ENCODE results near the gene CD9.
A peak's percentile ranks its signal among the peaks of the same experiment; 100 is the strongest.

CD9 gene

DNA sequence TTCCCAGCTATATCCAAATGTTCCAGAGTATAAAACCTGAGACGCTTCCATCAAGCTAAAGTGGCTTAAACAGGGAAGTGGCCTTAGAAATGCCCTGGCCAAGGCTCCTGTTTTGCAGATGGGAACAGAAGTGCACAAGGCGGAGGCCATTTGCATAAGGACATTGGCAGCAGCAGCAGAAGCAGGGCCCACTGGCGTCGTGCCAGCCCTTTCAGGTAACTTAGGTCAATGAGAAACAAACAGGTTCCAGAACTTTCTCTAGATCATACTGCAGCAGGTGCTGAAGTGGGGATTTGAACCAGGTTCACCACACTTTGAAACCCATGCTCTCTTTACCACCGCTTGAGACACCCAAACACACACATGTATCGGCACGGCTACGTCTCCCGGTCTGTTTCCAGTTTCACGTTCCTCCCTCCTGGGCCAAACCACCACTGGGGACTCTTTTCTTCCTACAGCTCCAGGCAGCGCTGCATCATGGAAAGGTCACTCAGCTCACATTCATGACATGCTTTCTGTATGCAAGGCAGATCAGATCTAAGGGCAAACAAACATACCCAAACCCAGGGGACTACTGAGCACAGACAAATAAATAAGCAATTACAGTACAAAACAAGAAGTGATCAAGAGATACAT lies 64.3 kb downstream of the CD9 start:
- TF ChIP-seq, protein P1, sequence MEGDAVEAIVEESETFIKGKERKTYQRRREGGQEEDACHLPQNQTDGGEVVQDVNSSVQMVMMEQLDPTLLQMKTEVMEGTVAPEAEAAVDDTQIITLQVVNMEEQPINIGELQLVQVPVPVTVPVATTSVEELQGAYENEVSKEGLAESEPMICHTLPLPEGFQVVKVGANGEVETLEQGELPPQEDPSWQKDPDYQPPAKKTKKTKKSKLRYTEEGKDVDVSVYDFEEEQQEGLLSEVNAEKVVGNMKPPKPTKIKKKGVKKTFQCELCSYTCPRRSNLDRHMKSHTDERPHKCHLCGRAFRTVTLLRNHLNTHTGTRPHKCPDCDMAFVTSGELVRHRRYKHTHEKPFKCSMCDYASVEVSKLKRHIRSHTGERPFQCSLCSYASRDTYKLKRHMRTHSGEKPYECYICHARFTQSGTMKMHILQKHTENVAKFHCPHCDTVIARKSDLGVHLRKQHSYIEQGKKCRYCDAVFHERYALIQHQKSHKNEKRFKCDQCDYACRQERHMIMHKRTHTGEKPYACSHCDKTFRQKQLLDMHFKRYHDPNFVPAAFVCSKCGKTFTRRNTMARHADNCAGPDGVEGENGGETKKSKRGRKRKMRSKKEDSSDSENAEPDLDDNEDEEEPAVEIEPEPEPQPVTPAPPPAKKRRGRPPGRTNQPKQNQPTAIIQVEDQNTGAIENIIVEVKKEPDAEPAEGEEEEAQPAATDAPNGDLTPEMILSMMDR (IDR thresholded peaks at IDR 0.05; ENCODE audit: unreplicated experiment in 3 of 3): no peak
- Mint-ChIP-seq H3K27ac (peak overlapping the region; percentile 5 to 47 (median 23)), H3K4me3 (no peak overlapping the region), H3K9me3 (no peaks in the 10 kb centered on the region), H3K27me3 (ENCODE audit: low read depth) (no peaks in the 10 kb centered on the region), H3K36me3 (ENCODE audit: low read depth) (no peaks in the 10 kb centered on the region), H3K4me1 (peaks cover 36% of the 10 kb centered on the region)

DNA sequence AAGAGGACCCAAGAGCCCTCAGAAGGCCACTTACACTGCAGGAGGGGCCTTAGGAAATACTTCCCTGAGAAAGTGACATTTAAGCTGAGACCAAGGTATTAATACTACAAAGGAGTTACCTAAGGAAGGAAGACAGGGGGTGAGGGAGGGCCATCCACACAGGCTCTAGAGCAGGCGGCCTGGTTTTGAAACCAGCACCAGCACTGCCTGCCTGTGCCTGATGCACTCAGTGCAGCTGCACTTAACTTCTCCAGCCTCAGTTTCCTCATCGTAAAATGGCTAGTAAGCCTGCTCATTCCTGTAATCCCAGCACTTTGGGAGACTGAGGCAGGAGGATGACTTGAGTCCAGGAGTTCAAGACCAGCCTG lies 64.8 kb downstream of the CD9 start:
- H3K36me3 Mint-ChIP-seq (ENCODE audit: low read depth): no peaks in the 10 kb centered on the region
- H3K27ac Mint-ChIP-seq: peak overlapping the region in 2 of 3 experiments; percentile 4 to 23
- H3K4me1 Mint-ChIP-seq: peaks cover 36% of the 10 kb centered on the region
- no peaks in the 10 kb centered on the region for H3K27me3 Mint-ChIP-seq (ENCODE audit: low read depth)
- TF ChIP-seq, protein P1 (IDR thresholded peaks at IDR 0.05; ENCODE audit: unreplicated experiment in 3 of 3): no peak
- H3K4me3 Mint-ChIP-seq: no peak overlapping the region
- no peaks in the 10 kb centered on the region for H3K9me3 Mint-ChIP-seq

DNA sequence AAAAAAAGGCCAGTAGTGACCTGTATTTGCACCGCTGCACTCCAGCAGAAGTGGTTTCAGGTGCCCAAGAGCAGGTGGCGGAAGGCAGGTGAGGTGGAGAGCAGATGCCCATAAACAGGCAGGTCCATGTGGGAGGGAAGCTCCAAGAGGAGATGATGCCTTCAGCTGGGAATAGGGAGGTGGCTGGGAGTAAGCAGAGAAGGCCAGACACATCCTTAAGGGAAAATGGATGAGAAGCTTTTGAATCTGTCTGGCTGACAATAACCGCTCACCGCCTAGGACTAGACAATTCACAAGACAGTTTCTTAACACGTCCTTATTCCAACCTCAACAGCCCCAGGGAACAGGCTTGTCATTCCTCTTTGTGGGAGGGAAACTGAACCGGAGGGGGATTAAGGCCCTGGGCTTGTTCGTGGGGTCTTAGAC lies 66.4 kb downstream of the CD9 start:
- Mint-ChIP-seq H3K9me3 (no peaks in the 10 kb centered on the region), H3K27ac (peak overlapping the region; percentile 32 to 79 (median 78)), H3K36me3 (ENCODE audit: low read depth) (no peaks in the 10 kb centered on the region), H3K27me3 (ENCODE audit: low read depth) (no peaks in the 10 kb centered on the region), H3K4me1 (peaks cover 28% of the 10 kb centered on the region), H3K4me3 (no peak overlapping the region)
- TF ChIP-seq, protein P1 (IDR thresholded peaks at IDR 0.05; ENCODE audit: unreplicated experiment in 3 of 3): no peak

DNA sequence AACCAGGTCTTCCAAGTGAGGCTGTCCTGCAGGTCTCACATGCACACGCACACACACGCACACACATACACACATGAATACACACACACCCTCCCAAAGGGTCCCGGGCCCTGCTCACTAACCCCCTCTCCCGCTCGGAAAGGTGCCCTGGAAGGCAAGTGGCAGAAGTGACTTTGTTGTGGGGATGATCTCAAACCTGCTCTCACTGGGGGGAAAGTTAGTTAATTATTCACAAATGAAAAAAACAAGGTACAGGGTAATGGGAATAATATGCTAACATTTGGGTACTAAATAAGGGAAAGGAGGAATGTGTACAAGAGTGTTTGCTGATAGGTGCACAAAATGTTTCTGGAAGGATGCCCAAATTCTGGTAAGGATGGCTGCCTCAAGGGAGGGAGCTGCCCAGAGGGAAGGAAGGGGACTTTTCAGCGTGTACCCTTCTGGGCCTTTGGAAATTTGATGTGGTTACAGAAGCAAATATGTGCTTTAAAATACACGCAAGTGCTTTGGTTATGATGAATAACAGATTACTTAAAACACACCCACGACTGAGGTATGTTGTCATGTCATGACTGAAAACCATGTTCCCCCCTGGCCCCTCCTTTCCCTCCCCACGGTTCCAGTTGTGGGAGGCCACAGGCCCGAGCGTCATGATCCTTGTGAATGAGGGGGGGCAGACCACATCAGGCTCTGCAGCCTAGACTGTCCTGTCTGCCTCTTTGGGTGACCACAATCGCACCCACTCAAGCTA lies 66.9 kb downstream of the CD9 start:
- Mint-ChIP-seq H3K27me3 (ENCODE audit: low read depth) (peaks cover under 1% of the 10 kb centered on the region), H3K9me3 (no peaks in the 10 kb centered on the region), H3K4me1 (peaks cover 28% of the 10 kb centered on the region), H3K27ac (peak overlapping the region; percentile 32 to 79 (median 78)), H3K4me3 (no peak overlapping the region), H3K36me3 (ENCODE audit: low read depth) (no peaks in the 10 kb centered on the region)
- TF ChIP-seq, protein P1 (IDR thresholded peaks at IDR 0.05; ENCODE audit: unreplicated experiment in 3 of 3): peak in 1 of 3 experiments; percentile 20

DNA sequence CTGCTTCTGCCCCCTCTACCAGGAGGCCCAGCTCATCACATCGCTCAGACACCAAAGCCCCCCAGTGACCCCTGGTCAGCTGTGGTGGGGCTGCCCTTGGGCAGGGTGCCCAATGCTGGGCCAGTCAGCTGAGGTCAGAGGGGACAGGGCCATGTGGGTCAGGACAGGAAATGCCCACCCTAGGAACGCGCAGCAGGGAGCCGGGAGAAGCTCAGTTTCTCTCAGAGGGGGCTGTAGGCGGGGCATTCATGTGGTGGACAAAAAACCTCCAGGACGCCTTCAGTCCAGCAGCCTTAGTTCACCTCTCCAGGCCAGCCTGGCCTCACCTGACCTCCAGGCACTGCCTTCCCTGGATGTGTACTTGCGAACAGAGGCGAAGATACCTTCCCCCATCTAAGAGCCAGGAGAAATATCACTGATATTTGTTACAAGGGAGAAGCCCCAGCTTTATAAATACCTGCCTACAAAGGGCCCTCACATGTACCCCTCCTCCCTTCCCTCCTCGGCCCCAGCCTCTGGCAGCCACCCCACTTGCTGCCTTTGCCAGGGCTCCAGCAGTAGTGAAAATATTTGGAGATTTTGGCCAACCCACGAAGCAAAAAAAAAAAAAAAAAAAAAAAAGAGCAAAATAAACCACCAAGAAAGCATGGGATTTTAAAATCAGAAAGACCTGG lies 68.4 kb downstream of the CD9 start:
- H3K36me3 Mint-ChIP-seq (ENCODE audit: low read depth): no peaks in the 10 kb centered on the region
- H3K27me3 Mint-ChIP-seq (ENCODE audit: low read depth): peaks cover 6% of the 10 kb centered on the region

More for the DNA sequence above, 68.4 kb downstream of the CD9 start:
- Mint-ChIP-seq H3K4me3 (no peak overlapping the region), H3K4me1 (peaks cover 33% of the 10 kb centered on the region), H3K9me3 (no peaks in the 10 kb centered on the region), H3K27ac (peak overlapping the region in 1 of 3 experiments; percentile 33)
- TF ChIP-seq, protein P1 (IDR thresholded peaks at IDR 0.05; ENCODE audit: unreplicated experiment in 3 of 3): no peak

Data from nephron (organoid).